ENCODE measurements around the gene LHFPL6.

DNA sequence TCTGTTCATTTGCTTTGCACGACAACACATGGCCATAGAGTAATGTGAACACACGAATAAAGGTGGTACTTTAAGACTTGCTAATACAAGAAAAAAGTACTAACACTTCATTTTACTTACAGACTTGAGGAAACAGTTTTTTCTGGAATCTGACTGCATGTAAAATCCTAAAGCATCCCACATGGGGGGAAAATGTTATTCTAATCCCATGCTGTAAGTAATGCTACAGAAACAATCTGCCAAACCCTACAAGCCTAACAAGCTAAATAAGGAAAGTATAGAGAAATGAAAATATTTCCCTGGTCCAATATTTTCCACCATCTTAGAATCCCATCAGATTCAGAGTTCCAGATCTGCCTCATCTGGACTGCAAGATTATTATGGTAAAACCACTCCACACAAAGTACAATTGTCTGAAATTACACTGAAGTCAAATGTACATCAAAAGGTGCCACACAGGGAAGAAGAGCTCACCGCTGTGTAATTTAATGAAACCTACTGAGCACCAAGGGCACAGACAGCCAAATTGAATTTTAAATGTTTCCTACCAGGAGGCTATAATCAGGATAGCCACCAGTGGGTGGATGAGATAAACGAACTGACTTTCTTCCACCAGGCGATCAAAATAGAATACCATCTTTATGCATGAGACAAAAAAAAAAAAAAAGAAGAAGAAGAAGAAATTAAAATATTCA is 22.0 kb downstream of the LHFPL6 start:
- no peak for TF ChIP-seq CHD2 (IDR thresholded peaks at IDR 0.05; ENCODE audit: low read length, partially characterized antibody)
- TF ChIP-seq MAFK (IDR thresholded peaks at IDR 0.05; ENCODE audit: partially characterized antibody) = no peak
- TF ChIP-seq, protein P1, sequence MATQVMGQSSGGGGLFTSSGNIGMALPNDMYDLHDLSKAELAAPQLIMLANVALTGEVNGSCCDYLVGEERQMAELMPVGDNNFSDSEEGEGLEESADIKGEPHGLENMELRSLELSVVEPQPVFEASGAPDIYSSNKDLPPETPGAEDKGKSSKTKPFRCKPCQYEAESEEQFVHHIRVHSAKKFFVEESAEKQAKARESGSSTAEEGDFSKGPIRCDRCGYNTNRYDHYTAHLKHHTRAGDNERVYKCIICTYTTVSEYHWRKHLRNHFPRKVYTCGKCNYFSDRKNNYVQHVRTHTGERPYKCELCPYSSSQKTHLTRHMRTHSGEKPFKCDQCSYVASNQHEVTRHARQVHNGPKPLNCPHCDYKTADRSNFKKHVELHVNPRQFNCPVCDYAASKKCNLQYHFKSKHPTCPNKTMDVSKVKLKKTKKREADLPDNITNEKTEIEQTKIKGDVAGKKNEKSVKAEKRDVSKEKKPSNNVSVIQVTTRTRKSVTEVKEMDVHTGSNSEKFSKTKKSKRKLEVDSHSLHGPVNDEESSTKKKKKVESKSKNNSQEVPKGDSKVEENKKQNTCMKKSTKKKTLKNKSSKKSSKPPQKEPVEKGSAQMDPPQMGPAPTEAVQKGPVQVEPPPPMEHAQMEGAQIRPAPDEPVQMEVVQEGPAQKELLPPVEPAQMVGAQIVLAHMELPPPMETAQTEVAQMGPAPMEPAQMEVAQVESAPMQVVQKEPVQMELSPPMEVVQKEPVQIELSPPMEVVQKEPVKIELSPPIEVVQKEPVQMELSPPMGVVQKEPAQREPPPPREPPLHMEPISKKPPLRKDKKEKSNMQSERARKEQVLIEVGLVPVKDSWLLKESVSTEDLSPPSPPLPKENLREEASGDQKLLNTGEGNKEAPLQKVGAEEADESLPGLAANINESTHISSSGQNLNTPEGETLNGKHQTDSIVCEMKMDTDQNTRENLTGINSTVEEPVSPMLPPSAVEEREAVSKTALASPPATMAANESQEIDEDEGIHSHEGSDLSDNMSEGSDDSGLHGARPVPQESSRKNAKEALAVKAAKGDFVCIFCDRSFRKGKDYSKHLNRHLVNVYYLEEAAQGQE (IDR thresholded peaks at IDR 0.05) = no peak
- no peak for TF ChIP-seq POLR2A (IDR thresholded peaks at IDR 0.05; ENCODE audit: low read length)
- no peak for TF ChIP-seq EP300 (IDR thresholded peaks at IDR 0.05)
- no peak for TF ChIP-seq EHMT2 (IDR thresholded peaks at IDR 0.05; ENCODE audit: low read depth)
- TF ChIP-seq, protein P2, sequence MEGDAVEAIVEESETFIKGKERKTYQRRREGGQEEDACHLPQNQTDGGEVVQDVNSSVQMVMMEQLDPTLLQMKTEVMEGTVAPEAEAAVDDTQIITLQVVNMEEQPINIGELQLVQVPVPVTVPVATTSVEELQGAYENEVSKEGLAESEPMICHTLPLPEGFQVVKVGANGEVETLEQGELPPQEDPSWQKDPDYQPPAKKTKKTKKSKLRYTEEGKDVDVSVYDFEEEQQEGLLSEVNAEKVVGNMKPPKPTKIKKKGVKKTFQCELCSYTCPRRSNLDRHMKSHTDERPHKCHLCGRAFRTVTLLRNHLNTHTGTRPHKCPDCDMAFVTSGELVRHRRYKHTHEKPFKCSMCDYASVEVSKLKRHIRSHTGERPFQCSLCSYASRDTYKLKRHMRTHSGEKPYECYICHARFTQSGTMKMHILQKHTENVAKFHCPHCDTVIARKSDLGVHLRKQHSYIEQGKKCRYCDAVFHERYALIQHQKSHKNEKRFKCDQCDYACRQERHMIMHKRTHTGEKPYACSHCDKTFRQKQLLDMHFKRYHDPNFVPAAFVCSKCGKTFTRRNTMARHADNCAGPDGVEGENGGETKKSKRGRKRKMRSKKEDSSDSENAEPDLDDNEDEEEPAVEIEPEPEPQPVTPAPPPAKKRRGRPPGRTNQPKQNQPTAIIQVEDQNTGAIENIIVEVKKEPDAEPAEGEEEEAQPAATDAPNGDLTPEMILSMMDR (IDR thresholded peaks at IDR 0.05) = no peak
- no peak for TF ChIP-seq ESRRA (IDR thresholded peaks at IDR 0.05; ENCODE audit: borderline replicate concordance, low read length)
- no peak for TF ChIP-seq RAD21 (conservative IDR thresholded peaks at IDR 0.05 in 1 of 2, IDR thresholded peaks at IDR 0.05 in 1 of 2)
- TF ChIP-seq FOSL2 (IDR thresholded peaks at IDR 0.05) = no peak
- no peak for TF ChIP-seq FOSL2 (CRISPR knock-in tag; IDR thresholded peaks at IDR 0.05)
- no peak for TF ChIP-seq RFX5 (IDR thresholded peaks at IDR 0.05)
- TF ChIP-seq, protein P3, sequence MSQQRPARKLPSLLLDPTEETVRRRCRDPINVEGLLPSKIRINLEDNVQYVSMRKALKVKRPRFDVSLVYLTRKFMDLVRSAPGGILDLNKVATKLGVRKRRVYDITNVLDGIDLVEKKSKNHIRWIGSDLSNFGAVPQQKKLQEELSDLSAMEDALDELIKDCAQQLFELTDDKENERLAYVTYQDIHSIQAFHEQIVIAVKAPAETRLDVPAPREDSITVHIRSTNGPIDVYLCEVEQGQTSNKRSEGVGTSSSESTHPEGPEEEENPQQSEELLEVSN (IDR thresholded peaks at IDR 0.05; ENCODE audit: borderline replicate concordance, low read depth) = no peak
- TF ChIP-seq KDM1A (IDR thresholded peaks at IDR 0.05; ENCODE audit: low read depth) = no peak
